CD4-positive, CD25-positive, alpha-beta regulatory T cell (primary cell): ENCODE results near the gene MUC3A. TPM values are rescaled to one million over a fixed set of nuclear protein-coding genes. Genes with fewer than 3 reads are reported as not detected.
"Not testable (repeated sequence)": the region's sequence is repeated elsewhere in the genome, so short reads cannot be mapped to it uniquely, and the experiment has no call there.

ENCODE experiments used
- ATAC-seq, 2 donors: fragments of 150-1000 bp; cut with Tn5 transposase; one replicate each; pipeline ENCODE4 v1.10.0; 2021; ENCODE audit warnings: low read depth in 2 of 2, moderate number of reproducible peaks in 2 of 2, moderate library complexity in 1 of 2
- DNase-seq, 3 donors: peaks; one replicate each; pipeline versions ENCODE4 v3.0.0 to v3.0.0-alpha.2; 2012 to 2022; ENCODE audit warnings: mixed read lengths in 1 of 3
- H3K27ac ChIP-seq: one replicate; pipeline ENCODE4 v1.7.0; 2013; ENCODE audit warnings: mild to moderate bottlenecking, low read length; ENCODE audit not compliant: insufficient read depth, poor library complexity, severe bottlenecking
- H3K27me3 ChIP-seq: one replicate; pipeline ENCODE4 v1.7.0; 2013; ENCODE audit warnings: low read length; ENCODE audit not compliant: control insufficient read depth, insufficient read depth
- H3K36me3 ChIP-seq: one replicate; pipeline ENCODE4 v1.7.0; 2013; ENCODE audit warnings: mild to moderate bottlenecking, low read length, moderate library complexity; ENCODE audit not compliant: control insufficient read depth, insufficient read depth
- H3K4me1 ChIP-seq: 2 replicates; pipeline ENCODE4 v1.7.0; 2013; ENCODE audit warnings: mild to moderate bottlenecking, low read length; ENCODE audit not compliant: insufficient read depth, control insufficient read depth, poor library complexity, severe bottlenecking
- H3K4me3 ChIP-seq: one replicate; pipeline ENCODE4 v1.7.0; 2013; ENCODE audit warnings: low read depth, mild to moderate bottlenecking, low read length, moderate library complexity
- H3K9me3 ChIP-seq, 2 experiments: 1 replicate in 1 of 2; 2 replicates in 1 of 2; pipeline ENCODE4 v1.7.0; 2013; ENCODE audit warnings: low read length in 2 of 2, mild to moderate bottlenecking in 1 of 2, moderate library complexity in 1 of 2; ENCODE audit not compliant: control insufficient read depth in 2 of 2
- H3K27ac Mint-ChIP-seq, 3 donors: one replicate each; pipeline ENCODE4 v1.8.0; 2020 to 2022; ENCODE audit warnings: mild to moderate bottlenecking in 3 of 3, mixed read lengths in 3 of 3, moderate library complexity in 2 of 3
- H3K27me3 Mint-ChIP-seq: one replicate; pipeline ENCODE4 v1.8.0; 2022; ENCODE audit warnings: mild to moderate bottlenecking, mixed read lengths
- H3K36me3 Mint-ChIP-seq: one replicate; pipeline ENCODE4 v1.8.0; 2020; ENCODE audit warnings: mixed read lengths
- H3K4me1 Mint-ChIP-seq, 4 donors: one replicate each; pipeline ENCODE4 v1.8.0; 2020 to 2022; ENCODE audit warnings: mixed read lengths in 4 of 4, mild to moderate bottlenecking in 1 of 4
- H3K4me3 Mint-ChIP-seq, 4 donors: one replicate each; pipeline ENCODE4 v1.8.0; 2020 to 2022; ENCODE audit warnings: mild to moderate bottlenecking in 4 of 4, mixed read lengths in 4 of 4, moderate library complexity in 3 of 4
- H3K9me3 Mint-ChIP-seq, 7 donors: one replicate each; pipeline ENCODE4 v1.8.0; 2020 to 2022; ENCODE audit warnings: mixed read lengths in 7 of 7, mild to moderate bottlenecking in 3 of 7, moderate library complexity in 2 of 7
- polyA plus RNA-seq, 4 donors: library from polyadenylated mRNA; unstranded; fragments of 300-500 nt; fragmentation: Illumina TruSeq; gene quantifications; one replicate each; pipeline ENCODE4 v1.2.3, GENCODE V29; 2021
- total RNA-seq: library from RNA; stranded (reverse); gene quantifications from one replicate; pipeline ENCODE4 v1.2.3, GENCODE V29; 2022

The MUC3A gene
- total and polyA plus RNA-seq, 5 donors from 2014 or later: not detected

DNA sequence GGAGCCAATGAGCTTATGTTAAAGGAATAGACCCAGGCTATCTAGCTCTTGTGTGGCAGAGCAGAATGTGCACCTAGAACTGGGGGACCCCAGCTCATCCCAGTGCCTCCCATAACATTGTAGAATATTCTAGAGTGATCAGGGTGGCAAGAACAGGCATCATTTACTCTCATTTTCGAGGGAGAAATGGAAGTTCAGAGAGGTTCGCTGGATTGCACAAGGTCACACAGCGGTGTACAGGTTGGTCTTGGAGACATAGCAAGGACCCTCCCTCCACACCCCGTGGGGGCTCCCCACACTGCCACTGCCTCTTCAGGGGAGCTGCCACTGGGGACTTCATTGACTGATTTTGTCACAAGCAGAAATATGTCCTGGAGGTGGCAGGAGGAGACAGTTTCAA is 29.0 kb downstream of the MUC3A start:
- H3K36me3 Mint-ChIP-seq: no peaks in the 10 kb centered on the region
- H3K4me3 Mint-ChIP-seq: no peak overlapping the region

DNA sequence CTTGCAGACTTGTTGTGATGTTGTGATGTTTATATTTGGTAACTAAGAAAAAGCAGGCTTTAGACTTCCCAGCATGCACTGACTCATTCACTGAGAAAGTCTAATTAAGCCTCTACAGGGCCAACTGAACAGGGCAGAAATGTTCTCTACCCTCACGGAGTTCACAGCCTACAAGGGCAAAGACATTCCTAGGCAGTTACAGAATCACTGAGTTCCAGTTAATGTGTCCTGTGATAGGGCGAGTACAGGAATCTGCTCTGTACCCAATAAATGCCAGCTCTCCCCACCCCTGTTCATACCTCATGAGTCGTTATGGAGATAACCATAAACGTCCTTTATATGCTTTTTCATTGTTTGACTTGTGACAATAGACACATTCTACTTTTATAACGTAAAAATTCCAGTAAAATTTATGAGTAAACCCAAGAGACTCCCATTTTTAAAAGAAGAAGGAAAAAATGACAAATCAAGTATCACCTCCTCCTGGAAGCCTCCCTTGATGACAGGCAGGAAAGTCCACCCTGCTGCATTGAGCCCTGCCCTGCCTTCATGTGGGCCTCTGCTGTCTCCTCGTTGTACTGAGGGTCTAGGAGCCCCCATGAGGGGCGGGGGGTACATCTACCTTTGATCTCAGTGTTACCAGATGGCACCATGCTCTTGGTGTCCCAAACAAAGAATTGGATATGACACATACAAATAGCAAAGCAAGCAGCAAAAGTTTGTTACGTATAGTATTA is 34.3 kb downstream of the MUC3A start:
- no peak overlapping the region for H3K4me3 ChIP-seq
- Mint-ChIP-seq H3K9me3 (no peaks in the 10 kb centered on the region), H3K36me3 (no peaks in the 10 kb centered on the region), H3K27ac (no peak overlapping the region), H3K4me3 (no peak overlapping the region), H3K27me3 (peaks cover 4% of the 10 kb centered on the region), H3K4me1 (peaks cover 0 to 2% (median 0%) of the 10 kb centered on the region in 4 donors)
- no peak for DNase-seq
- no peaks in the 10 kb centered on the region for H3K27me3 ChIP-seq
- no peak overlapping the region for H3K27ac ChIP-seq
- no peaks in the 10 kb centered on the region for H3K4me1 ChIP-seq
- no peaks in the 10 kb centered on the region for H3K9me3 ChIP-seq
- ATAC-seq: no peak
- no peaks in the 10 kb centered on the region for H3K36me3 ChIP-seq

More for the DNA sequence above, 29.0 kb downstream of the MUC3A start:
- H3K9me3 ChIP-seq: no peaks in the 10 kb centered on the region
- H3K27ac ChIP-seq: no peak overlapping the region
- H3K4me1 Mint-ChIP-seq: no peaks in the 10 kb centered on the region
- H3K27me3 Mint-ChIP-seq: peaks cover 7% of the 10 kb centered on the region
- H3K4me1 ChIP-seq: no peaks in the 10 kb centered on the region
- ATAC-seq (no peak), DNase-seq (no peak)
- no peak overlapping the region for H3K4me3 ChIP-seq
- no peaks in the 10 kb centered on the region for H3K27me3 ChIP-seq
- no peak overlapping the region for H3K27ac Mint-ChIP-seq
- no peaks in the 10 kb centered on the region for H3K36me3 ChIP-seq
- H3K9me3 Mint-ChIP-seq: peaks cover 0 to 5% (median 0%) of the 10 kb centered on the region in 7 donors

DNA sequence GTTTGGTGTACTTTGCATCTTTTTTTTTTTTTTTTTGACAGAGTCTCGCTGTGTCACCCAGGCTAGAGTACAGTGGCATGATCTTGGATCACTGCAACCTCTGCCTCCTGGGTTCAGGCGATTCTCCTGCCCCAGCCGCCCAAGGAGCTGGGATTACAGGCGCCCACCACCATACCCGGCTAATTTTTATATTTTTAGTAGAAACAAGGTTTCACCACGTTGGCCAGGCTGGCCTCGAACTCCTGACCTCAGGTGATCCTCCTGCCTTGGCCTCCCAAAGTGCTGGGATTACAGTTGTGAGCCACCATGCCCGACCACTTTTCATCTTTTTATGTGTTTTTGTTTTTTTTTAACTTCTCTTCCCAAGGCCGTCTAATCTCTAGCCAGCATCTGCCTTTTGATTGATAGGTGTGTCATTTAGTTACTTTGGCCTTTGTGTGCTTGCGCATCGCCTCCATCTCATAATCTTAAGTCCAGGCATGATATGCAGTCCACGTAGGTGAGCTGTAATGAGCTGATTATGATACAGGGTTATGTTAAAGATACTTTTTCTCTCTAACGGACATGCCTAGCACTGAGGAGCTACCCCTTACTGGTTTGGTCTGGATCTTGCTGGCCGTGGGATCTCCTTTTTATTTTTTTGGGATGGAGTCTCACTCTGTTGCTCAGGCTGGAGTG is 35.0 kb downstream of the MUC3A start:
- H3K27me3 Mint-ChIP-seq, H3K36me3 Mint-ChIP-seq, ATAC-seq: not testable (repeated sequence)

DNA sequence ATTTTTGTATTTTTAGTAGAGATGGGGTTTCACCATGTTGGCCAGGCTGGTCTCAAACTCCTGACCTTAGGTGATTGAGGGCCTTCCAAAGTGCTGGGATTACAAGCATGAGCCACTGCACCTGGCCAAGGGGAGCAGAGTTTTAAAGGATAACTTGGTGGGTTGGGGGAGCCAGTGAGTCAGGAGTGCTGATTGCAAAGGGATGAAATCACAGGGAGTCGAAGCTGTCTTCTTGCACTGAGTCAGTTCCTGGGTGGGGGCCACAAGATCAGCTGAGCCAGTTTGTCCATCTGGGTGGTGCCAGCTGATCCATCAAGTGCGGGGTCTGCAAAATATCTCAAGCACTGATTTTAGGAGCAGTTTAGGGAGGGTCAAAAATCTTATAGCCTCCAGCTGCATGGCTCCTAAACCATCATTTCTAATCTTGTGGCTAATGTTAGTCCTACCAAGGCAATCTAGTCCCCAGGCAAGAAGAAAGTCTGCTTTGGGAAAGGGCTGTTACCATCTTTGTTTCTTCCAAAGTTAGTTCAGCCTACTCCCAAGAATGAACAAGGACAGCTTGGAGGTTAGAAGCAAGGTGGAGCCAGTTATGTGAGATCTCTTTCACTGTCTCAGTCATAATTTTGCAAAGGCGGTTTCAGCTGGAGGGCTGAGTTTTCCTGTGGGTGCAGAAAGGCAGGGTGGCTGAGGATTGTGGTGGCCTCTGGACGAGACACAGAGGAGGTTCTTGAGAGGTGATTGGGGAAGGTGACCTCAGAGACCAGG is 35.9 kb downstream of the MUC3A start:
- not testable (repeated sequence) for H3K4me1 ChIP-seq, H3K9me3 ChIP-seq, H3K27me3 ChIP-seq, H3K4me1 Mint-ChIP-seq, H3K4me3 Mint-ChIP-seq, ATAC-seq, DNase-seq, H3K9me3 Mint-ChIP-seq, H3K36me3 ChIP-seq, H3K4me3 ChIP-seq, H3K36me3 Mint-ChIP-seq, H3K27ac Mint-ChIP-seq, H3K27me3 Mint-ChIP-seq, H3K27ac ChIP-seq

More for the DNA sequence above, 35.0 kb downstream of the MUC3A start:
- not testable (repeated sequence) for H3K27me3 ChIP-seq, H3K27ac Mint-ChIP-seq, H3K4me1 ChIP-seq, H3K9me3 ChIP-seq, H3K9me3 Mint-ChIP-seq, H3K4me1 Mint-ChIP-seq, H3K27ac ChIP-seq, H3K4me3 ChIP-seq, H3K36me3 ChIP-seq, H3K4me3 Mint-ChIP-seq, DNase-seq

GRCh38 chr7:100991631-100992030 is 42.3 kb downstream of the MUC3A start:
- H3K36me3 Mint-ChIP-seq: no peaks in the 10 kb centered on the region
- H3K27ac Mint-ChIP-seq: no peak overlapping the region
- Histone ChIP-seq H3K9me3 (no peaks in the 10 kb centered on the region), H3K27ac (no peak overlapping the region), H3K4me1 (no peaks in the 10 kb centered on the region), H3K4me3 (no peak overlapping the region), H3K27me3 (no peaks in the 10 kb centered on the region), H3K36me3 (no peaks in the 10 kb centered on the region)
- no peak overlapping the region for H3K4me3 Mint-ChIP-seq
- H3K9me3 Mint-ChIP-seq: no peaks in the 10 kb centered on the region
- DNase-seq: no peak
- H3K4me1 Mint-ChIP-seq: no peaks in the 10 kb centered on the region
- H3K27me3 Mint-ChIP-seq: no peaks in the 10 kb centered on the region
- no peak for ATAC-seq

- H3K4me3 ChIP-seq, ATAC-seq, H3K4me1 Mint-ChIP-seq, H3K4me1 ChIP-seq, H3K27me3 ChIP-seq, H3K9me3 ChIP-seq, H3K27ac Mint-ChIP-seq, H3K36me3 Mint-ChIP-seq, DNase-seq, H3K4me3 Mint-ChIP-seq, H3K27me3 Mint-ChIP-seq, H3K27ac ChIP-seq, H3K9me3 Mint-ChIP-seq, H3K36me3 ChIP-seq: not testable (repeated sequence)
Observed at GRCh38 chr7:100992280-100992679, 42.9 kb downstream of the MUC3A start.

GRCh38 chr7:100994671-100995070 is 45.3 kb downstream of the MUC3A start:
- ATAC-seq, H3K27ac Mint-ChIP-seq, H3K27ac ChIP-seq, H3K27me3 ChIP-seq, DNase-seq, H3K4me3 ChIP-seq, H3K27me3 Mint-ChIP-seq, H3K4me3 Mint-ChIP-seq, H3K4me1 Mint-ChIP-seq, H3K9me3 ChIP-seq, H3K9me3 Mint-ChIP-seq, H3K4me1 ChIP-seq, H3K36me3 Mint-ChIP-seq, H3K36me3 ChIP-seq: not testable (repeated sequence)
